Endothelial cell (in vitro differentiated cells): ENCODE measurements around the gene UBC. TPM values are rescaled to one million over a fixed set of nuclear protein-coding genes. Genes with fewer than 3 reads are reported as not detected.

Experiments
- DNase-seq: peaks from one replicate; pipeline ENCODE4 v3.0.0; 2021; ENCODE audit warnings: low spot score
- H3K27ac Mint-ChIP-seq: one replicate; pipeline ENCODE4 v1.8.0; 2021; ENCODE audit warnings: mixed read lengths, inconsistent platforms; ENCODE audit not compliant: unreplicated experiment
- H3K27me3 Mint-ChIP-seq: one replicate; pipeline ENCODE4 v1.8.0; 2021; ENCODE audit warnings: mild to moderate bottlenecking, moderate library complexity, mixed read lengths, inconsistent platforms; ENCODE audit not compliant: unreplicated experiment
- H3K36me3 Mint-ChIP-seq: one replicate; pipeline ENCODE4 v1.8.0; 2021; ENCODE audit warnings: mild to moderate bottlenecking, low read depth, mixed read lengths, inconsistent platforms; ENCODE audit not compliant: unreplicated experiment
- H3K4me1 Mint-ChIP-seq: one replicate; pipeline ENCODE4 v1.8.0; 2021; ENCODE audit warnings: mild to moderate bottlenecking, mixed read lengths, inconsistent platforms; ENCODE audit not compliant: unreplicated experiment
- H3K4me3 Mint-ChIP-seq: one replicate; pipeline ENCODE4 v1.8.0; 2021; ENCODE audit warnings: mild to moderate bottlenecking, mixed read lengths, inconsistent platforms; ENCODE audit not compliant: unreplicated experiment
- H3K9me3 Mint-ChIP-seq: one replicate; pipeline ENCODE4 v1.8.0; 2021; ENCODE audit warnings: mixed read lengths, inconsistent platforms; ENCODE audit not compliant: unreplicated experiment
- CTCF ChIP-seq: fragments of 200-600 bp; sonication (generic); IDR thresholded peaks from one replicate; pipeline ENCODE4 v1.5.0; 2021; ENCODE audit warnings: antibody characterized with exemption; ENCODE audit not compliant: unreplicated experiment
- total RNA-seq: library from RNA; stranded (reverse); fragmentation: NEBNext Ultra II Directional; extraction: Animal tissue kit (Norgen Biotek cat#: 25700); gene quantifications from one replicate; pipeline ENCODE4 v1.2.1, GENCODE V29; 2021; ENCODE audit not compliant: unreplicated experiment

Gene UBC
- total RNA-seq, 1 donor from 2014 or later, result 765 TPM

GRCh38 chr12:124865728-124866127 is 48.7 kb downstream of the UBC start:
- no peak for TF ChIP-seq CTCF
- no peak overlapping the region for H3K27ac Mint-ChIP-seq
- H3K9me3 Mint-ChIP-seq, result no peaks in the 10 kb centered on the region
- no peak for DNase-seq
- H3K4me1 Mint-ChIP-seq, result peaks cover 29% of the 10 kb centered on the region
- H3K27me3 Mint-ChIP-seq, result peaks cover 25% of the 10 kb centered on the region
- no peak overlapping the region for H3K4me3 Mint-ChIP-seq
- H3K36me3 Mint-ChIP-seq, result no peaks in the 10 kb centered on the region

- H3K9me3 Mint-ChIP-seq, result no peaks in the 10 kb centered on the region
- no peak for DNase-seq
- H3K4me1 Mint-ChIP-seq, result peaks cover 28% of the 10 kb centered on the region
- H3K4me3 Mint-ChIP-seq, result peak overlapping the region; percentile 76
- H3K27ac Mint-ChIP-seq, result peak overlapping the region; percentile 72
- H3K27me3 Mint-ChIP-seq, result peaks cover 25% of the 10 kb centered on the region
- H3K36me3 Mint-ChIP-seq, result no peaks in the 10 kb centered on the region
- no peak for TF ChIP-seq CTCF
Observed at GRCh38 chr12:124864326-124864752, 50.1 kb downstream of the UBC start.

- no peaks in the 10 kb centered on the region for H3K36me3 Mint-ChIP-seq
- no peaks in the 10 kb centered on the region for H3K9me3 Mint-ChIP-seq
- H3K27ac Mint-ChIP-seq, result peak within 1 kb of the TSS; percentile 72
- peaks cover 21% of the 10 kb centered on the region for H3K4me1 Mint-ChIP-seq
- TF ChIP-seq CTCF, result no peak
- peak; percentile 83 for DNase-seq
- peaks cover 25% of the 10 kb centered on the region for H3K27me3 Mint-ChIP-seq
- peak within 1 kb of the TSS; percentile 76 for H3K4me3 Mint-ChIP-seq
Observed at GRCh38 chr12:124863416-124864325, 50.8 kb downstream of the UBC start, which contains the start of gene SCARB1. SCARB1 (minus strand) TSS chr12:124863864; CDS start chr12:124863720, 144 bp downstream.

- Mint-ChIP-seq H3K27me3 (peaks cover 23% of the 10 kb centered on the region), H3K4me1 (peaks cover 17% of the 10 kb centered on the region), H3K4me3 (peak overlapping the region; percentile 74), H3K9me3 (no peaks in the 10 kb centered on the region), H3K27ac (peak overlapping the region; percentile 67), H3K36me3 (no peaks in the 10 kb centered on the region)
- no peak for TF ChIP-seq CTCF
- no peak for DNase-seq
Observed at GRCh38 chr12:124862768-124863415, 51.6 kb downstream of the UBC start.
